Left lung (tissue), 10 donors: Measurements from ENCODE around the gene NR6A1. TPM values are rescaled to one million over a fixed set of nuclear protein-coding genes. Genes with fewer than 3 reads are reported as not detected.

Experiments used
- ATAC-seq: fragments of 200-7000 bp; cut with Tn5 transposase; one replicate; pipeline ENCODE4 v1.9.1; 2020; ENCODE audit warnings: moderate library complexity
- DNase-seq, 4 donors: peaks; one replicate each; pipeline ENCODE4 v3.0.0-alpha.2; 2013 to 2020
- H3K27ac ChIP-seq, 2 donors: fragments of 200-600 bp; sonication (generic) in 1 of 2; one replicate each; pipeline versions ENCODE4 v1.5.0 to v1.8.0; 2020 to 2021
- H3K27me3 ChIP-seq, 2 donors: fragments of 200-600 bp; sonication (generic) in 1 of 2; one replicate each; pipeline versions ENCODE4 v1.5.0 to v1.8.0; 2020 to 2021
- H3K36me3 ChIP-seq, 2 donors: fragments of 200-600 bp; sonication (generic) in 1 of 2; one replicate each; pipeline versions ENCODE4 v1.5.0 to v1.8.0; 2020 to 2021
- H3K4me1 ChIP-seq, 2 donors: fragments of 200-600 bp; one replicate each; pipeline ENCODE4 v1.8.0; 2021
- H3K4me3 ChIP-seq, 2 donors: fragments of 200-600 bp; sonication (generic) in 1 of 2; one replicate each; pipeline versions ENCODE4 v1.5.0 to v1.8.0; 2020 to 2021; ENCODE audit warnings: mild to moderate bottlenecking in 1 of 2
- H3K9me3 ChIP-seq, 2 donors: fragments of 200-600 bp; sonication (generic) in 1 of 2; one replicate each; pipeline versions ENCODE4 v1.5.0 to v1.8.0; 2020 to 2021
- CTCF ChIP-seq, 2 donors: fragments of 200-600 bp; sonication (generic) in 1 of 2; IDR thresholded peaks; one replicate each; pipeline versions ENCODE4 v1.5.0 to v1.8.0; 2021; ENCODE audit warnings: antibody characterized with exemption in 2 of 2
- intact Hi-C, 2 donors: fragments of 100-400 bp; cut with DNase I; formaldehyde crosslinking; loops; one replicate each; pipeline versions ENCODE4 v1.11.2 to v1.14.2; 2022
- polyA plus RNA-seq, 6 donors: library from polyadenylated mRNA; unstranded; fragments of 120-200 nt; gene quantifications; one replicate each; pipeline ENCODE4 v1.2.1, GENCODE V29; 2013; ENCODE audit not compliant: insufficient read length in 6 of 6
- total RNA-seq, 2 donors: library from RNA; stranded (reverse); fragmentation: NEBNext Ultra II Directional; extraction: Animal tissue kit (Norgen Biotek cat#: 25700); gene quantifications; one replicate each; pipeline ENCODE4 v1.2.1, GENCODE V29; 2021
- donor health status: DM: no; HTN: yes; CAD: no.
- donor health status: DM: no; HTN: no; CAD: no.

Gene NR6A1
- total and polyA plus RNA-seq, 8 donors = 1.2 to 4.1 (median 1.7) TPM

- no peaks in the 10 kb centered on the region for H3K9me3 ChIP-seq
- ATAC-seq = peak; percentile 45
- no peaks in the 10 kb centered on the region for H3K27me3 ChIP-seq
- H3K4me3 ChIP-seq = no peak overlapping the region
- DNase-seq = no peak
- no peaks in the 10 kb centered on the region for H3K36me3 ChIP-seq
- no peak for TF ChIP-seq CTCF (IDR thresholded peaks at IDR 0.05)
- intact Hi-C loops = loop anchor here in 1 of 2 donors (5.0 kb wide), 1 partner anchor 81 kb away; no protein-coding TSS in a partner anchor
- H3K4me1 ChIP-seq = peaks cover 0 to 3% of the 10 kb centered on the region in 2 donors
- H3K27ac ChIP-seq = no peak overlapping the region
These were observed 62.3 kb downstream of the NR6A1 start for GRCh38 chr9:124708633-124709291.

GRCh38 chr9:124708074-124708473, 63.0 kb downstream of the NR6A1 start:
- no peak for DNase-seq
- no peak for TF ChIP-seq CTCF (IDR thresholded peaks at IDR 0.05)
- intact Hi-C loops = loop anchor here in 1 of 2 donors (5.0 kb wide), 1 partner anchor 81 kb away; no protein-coding TSS in a partner anchor

GRCh38 chr9:124707666-124708065, 63.4 kb downstream of the NR6A1 start:
- intact Hi-C loops = loop anchor here in 1 of 2 donors (5.0 kb wide), 1 partner anchor 80 kb away; no protein-coding TSS in a partner anchor
- no peak for DNase-seq
- peaks cover 0 to 3% of the 10 kb centered on the region in 2 donors for H3K4me1 ChIP-seq
- ATAC-seq = no peak
- no peaks in the 10 kb centered on the region for H3K36me3 ChIP-seq
- H3K4me3 ChIP-seq = no peak overlapping the region
- no peaks in the 10 kb centered on the region for H3K27me3 ChIP-seq
- H3K27ac ChIP-seq = no peak overlapping the region
- H3K9me3 ChIP-seq = no peaks in the 10 kb centered on the region
- TF ChIP-seq CTCF (IDR thresholded peaks at IDR 0.05) = no peak

More at GRCh38 chr9:124708074-124708473, 63.0 kb downstream of the NR6A1 start:
- ATAC-seq = no peak
- no peak overlapping the region for H3K27ac ChIP-seq
- no peaks in the 10 kb centered on the region for H3K36me3 ChIP-seq
- H3K4me3 ChIP-seq = no peak overlapping the region
- H3K4me1 ChIP-seq = peaks cover 0 to 3% of the 10 kb centered on the region in 2 donors
- no peaks in the 10 kb centered on the region for H3K9me3 ChIP-seq
- no peaks in the 10 kb centered on the region for H3K27me3 ChIP-seq

- intact Hi-C loops = loop anchor here in 1 of 2 donors (5.0 kb wide), 1 partner anchor 79 kb away; no protein-coding TSS in a partner anchor
- Histone ChIP-seq H3K27ac (no peak overlapping the region), H3K36me3 (no peaks in the 10 kb centered on the region), H3K4me1 (no peaks in the 10 kb centered on the region), H3K27me3 (no peaks in the 10 kb centered on the region), H3K4me3 (no peak overlapping the region), H3K9me3 (no peaks in the 10 kb centered on the region)
- no peak for DNase-seq
- no peak for TF ChIP-seq CTCF (IDR thresholded peaks at IDR 0.05)
- no peak for ATAC-seq
These were observed 64.4 kb downstream of the NR6A1 start for GRCh38 chr9:124706685-124707084.

- no peaks in the 10 kb centered on the region for H3K27me3 ChIP-seq
- no peaks in the 10 kb centered on the region for H3K36me3 ChIP-seq
- no peaks in the 10 kb centered on the region for H3K9me3 ChIP-seq
- H3K4me1 ChIP-seq = peaks cover 0 to 12% of the 10 kb centered on the region in 2 donors
- TF ChIP-seq CTCF (IDR thresholded peaks at IDR 0.05) = no peak
- no peak overlapping the region for H3K27ac ChIP-seq
- intact Hi-C loops = no loop called here
- H3K4me3 ChIP-seq = no peak overlapping the region
- no peak for DNase-seq
- ATAC-seq = no peak
These were observed 71.5 kb downstream of the NR6A1 start for GRCh38 chr9:124699575-124699974.
